Frontal cortex (tissue), 4 donors: Measurements from ENCODE around the gene NELFA. TPM values are rescaled to one million over a fixed set of nuclear protein-coding genes. Genes with fewer than 3 reads are reported as not detected.

Experiments used
- DNase-seq, 2 donors: peaks; one replicate each; pipeline ENCODE4 v3.0.0; 2012; ENCODE audit warnings: low spot score in 2 of 2
- FAIRE-seq: peaks from 2 replicates; lab custom pipeline; 2012; peaks lifted over from hg19 to GRCh38; lab: Jason Lieb, UNC
- total RNA-seq: library from RNA; depleted of rRNA; stranded (reverse); fragments of >200 nt; gene quantifications from one replicate; pipeline ENCODE4 v1.2.3, GENCODE V29; 2014
- donor health status: control.
- donor health status: control.
- donor health status: control.

NELFA gene
- total RNA-seq, 1 donor from 2014 or later = 16.3 TPM

- DNase-seq (no peak), FAIRE-seq (no peak)
Observed at GRCh38 chr4:1984406-1985191, 24.2 kb downstream of the NELFA start.

DNA sequence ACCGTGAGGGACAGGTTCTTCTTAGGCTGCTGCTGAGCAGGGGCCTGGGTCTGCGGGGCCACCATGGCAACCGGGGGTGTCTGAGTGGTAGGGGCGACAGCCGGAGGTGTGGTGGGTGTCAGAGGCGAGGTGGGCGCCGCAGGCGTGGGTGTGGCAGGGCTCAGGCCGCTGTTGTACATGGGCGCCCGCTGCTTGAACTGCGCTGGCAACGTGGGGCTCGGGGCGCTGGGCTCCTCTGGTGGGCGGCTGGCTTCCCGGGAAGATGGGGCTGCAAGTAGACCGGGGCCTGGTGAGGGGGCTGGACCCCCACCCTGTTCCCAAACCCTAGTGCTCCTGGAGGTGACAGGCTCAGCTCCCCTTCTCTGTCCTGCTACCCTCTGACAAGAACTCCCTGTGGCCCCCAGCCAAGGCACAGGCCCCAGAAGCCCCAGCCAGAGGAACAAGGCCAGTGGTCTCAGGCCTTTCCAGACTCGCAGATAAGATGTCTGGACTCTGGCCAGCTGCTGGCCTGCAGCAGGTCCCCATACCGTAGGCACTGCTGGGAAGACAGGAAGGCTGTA is 24.8 kb downstream of the NELFA start:
- no peak for FAIRE-seq
- no peak for DNase-seq

DNA sequence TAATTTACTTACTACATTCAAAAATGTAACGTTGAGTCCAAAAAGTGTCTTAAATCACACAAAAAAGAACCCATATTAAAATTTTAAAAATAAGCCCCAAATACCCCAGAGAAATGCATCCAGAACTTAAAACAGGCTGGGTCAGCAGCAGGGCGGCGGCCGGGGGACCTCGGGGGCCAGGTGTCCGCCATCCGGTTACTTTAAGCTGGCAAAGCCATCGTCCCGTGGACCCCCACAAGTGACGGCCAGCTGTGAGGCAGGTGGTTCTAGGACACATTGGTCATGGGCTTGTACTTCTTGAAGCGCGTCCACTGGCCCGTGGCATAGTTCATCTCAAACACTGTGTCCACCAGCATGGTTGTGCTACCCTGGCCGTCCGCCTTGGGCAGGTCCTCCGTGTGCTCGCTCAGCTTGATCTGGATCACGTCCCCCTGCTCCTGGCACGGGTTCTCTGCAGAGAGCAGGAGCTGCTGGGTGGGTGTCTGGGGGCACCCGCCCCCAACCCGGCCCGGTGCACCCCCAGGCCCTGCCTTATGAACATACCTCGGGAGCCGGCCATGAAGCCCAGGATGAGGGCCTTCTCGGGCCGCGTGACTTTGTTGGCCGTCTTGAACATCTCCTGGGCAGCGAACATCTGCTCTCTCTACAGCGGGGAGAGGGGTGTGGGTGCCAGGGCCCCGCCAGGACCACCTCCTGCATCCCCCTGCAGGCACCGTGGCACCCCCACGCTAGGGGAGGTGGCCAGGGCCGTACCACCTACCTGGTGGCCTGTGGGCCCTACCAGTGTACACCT is 25.5 kb downstream of the NELFA start:
- no peak for DNase-seq
- FAIRE-seq = no peak

DNA sequence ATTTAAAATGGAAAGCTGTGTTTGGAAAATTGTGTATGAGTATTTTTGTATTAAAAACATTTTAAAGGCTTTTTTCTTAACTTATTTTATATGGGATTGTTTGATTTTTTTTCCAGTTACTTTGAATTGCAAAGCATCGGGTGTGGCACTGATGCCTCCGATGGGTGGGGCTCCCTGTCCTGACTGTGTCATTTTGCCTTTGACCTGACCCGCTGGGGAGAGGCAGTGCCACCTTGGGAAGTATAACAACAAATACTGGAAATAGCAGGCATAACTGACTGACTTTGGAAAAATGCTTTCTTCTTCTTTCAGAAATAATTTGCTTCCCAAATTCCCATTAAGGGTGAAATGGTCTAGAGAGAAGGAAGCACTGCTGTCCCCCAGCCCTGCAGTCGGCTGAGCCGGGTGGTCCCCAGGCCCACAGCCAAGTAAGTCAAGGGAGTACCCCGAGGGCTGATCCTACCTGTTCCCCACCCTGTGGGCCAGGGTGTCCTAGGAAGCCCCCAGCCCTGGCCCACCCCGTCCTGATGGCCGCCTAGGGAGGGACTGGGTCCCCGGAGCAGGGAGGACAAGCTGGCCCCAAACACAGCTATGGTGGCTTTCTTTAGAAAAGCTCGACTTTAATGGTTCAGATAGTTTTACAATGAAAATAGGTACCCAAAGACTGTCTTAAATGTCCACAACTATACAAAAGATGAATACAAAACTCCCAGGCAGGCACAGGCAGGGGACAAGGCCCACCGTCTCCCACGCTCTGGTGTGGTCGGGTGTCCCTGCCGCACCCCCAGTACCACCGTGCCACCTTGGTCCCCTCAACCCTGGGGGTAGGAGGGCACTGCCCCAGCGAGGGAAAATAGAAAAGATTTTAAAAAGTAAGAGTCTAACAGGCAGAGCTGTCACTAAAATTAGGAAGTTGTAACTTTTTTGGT is 26.4 kb downstream of the NELFA start:
- FAIRE-seq (no peak), DNase-seq (no peak)

DNA sequence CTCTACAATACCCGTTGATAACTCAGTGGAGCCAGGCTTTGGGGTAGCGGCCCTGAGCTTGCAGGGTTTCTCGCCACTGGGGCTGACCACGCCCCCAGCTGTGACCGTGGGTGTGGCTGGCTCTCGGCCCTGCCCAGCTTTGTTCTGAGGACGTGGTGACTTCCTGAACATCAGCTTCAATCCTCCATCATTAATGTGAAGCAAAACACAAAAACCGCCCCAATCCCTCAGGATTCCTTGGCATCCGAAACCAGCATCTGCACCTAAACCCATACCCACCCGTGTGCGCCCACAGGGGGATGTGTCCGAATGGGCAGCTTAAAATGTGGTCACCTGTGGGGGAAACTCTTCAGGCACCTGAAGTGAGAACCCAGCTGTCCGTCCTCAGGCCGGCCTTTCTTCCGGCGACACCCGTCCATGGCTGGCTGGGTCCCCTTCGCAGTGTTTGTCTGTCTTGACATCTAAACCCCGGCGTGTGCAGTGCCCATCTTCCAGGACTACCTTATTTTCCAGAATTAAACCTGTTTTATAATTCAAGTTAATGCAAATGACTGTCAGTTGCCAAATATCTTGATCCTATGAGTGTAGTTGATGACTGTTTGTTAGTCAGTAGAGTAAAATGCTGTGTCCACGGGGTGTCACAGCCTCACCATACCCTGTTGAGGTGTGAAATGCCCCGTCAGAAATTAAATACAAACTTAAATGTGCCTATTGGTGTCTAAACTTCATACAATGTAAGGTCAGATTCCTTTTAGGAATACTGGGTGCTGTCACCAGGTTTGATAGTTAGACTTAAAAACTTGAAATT is 27.3 kb downstream of the NELFA start:
- DNase-seq = no peak
- no peak for FAIRE-seq

GRCh38 chr4:1980561-1981041 is 28.2 kb downstream of the NELFA start:
- no peak for FAIRE-seq
- DNase-seq = no peak

DNA sequence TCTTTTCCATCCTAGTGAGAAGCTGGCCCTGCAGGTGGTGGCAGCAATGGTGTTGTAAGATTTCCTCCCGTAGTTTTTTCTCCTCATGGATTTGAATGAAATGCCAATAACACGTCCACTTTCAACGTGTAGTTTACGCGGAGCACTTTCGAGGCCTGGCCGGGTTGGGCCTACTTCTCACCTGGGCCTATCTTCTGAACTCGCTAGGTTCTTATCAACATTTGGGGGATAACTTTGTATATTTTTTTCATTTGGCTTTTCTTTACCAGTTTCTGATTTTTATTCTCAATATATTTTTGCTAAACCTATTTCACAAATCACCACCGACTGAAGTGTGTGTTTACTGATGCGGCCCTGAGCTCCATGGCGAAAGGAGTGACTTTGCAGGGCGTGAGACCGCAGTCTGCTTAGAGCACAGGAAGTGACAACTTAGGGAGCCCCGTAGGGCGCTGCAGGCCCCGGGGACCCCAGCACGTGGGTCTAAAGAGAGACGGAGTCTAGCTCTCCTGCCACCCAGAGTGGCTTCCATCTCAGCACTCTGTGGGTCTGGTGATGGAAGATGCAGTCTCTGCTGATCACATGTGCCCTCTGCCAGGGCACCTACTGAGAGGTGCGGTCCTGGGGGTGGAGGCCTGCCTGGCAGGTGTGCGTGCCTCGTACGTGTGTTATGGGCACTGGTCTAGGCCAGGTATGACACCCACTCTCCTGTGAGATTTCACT is 29.1 kb downstream of the NELFA start:
- DNase-seq (no peak), FAIRE-seq (no peak)

DNA sequence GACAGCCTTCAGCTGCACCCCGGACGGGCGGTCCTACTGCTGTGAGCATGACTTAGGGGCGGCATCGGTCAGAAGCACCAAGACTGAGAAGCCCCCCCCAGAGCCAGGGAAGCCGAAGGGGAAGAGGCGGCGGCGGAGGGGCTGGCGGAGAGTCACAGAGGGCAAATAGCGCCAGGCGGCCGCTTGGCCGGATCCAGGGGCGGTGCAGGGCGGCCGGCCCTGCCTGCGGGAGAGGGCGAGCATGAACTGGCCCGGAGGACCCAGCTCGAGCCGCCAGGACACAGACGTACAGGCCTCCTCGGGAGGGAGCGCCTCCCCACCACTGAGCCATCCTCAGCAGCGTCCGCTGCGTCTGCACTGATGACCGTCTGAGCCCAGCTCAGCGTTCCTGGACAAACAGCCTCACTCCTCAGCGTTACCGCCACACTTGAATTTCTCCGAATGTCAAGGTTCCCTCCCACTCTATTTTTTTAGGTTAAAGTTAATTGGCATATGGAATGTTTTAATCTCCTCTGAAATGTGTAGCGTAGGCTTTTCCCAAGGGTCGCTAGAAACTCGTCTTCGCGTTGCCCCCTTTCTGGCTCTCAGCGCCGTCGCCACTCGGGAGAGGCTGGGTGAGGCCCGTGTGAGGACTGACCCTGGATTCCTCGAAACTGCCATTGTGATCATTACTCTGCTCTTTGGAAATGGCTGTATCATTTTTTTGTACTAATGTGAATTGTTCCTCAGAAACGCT is 29.9 kb downstream of the NELFA start:
- FAIRE-seq = no peak
- no peak for DNase-seq

- FAIRE-seq (no peak), DNase-seq (no peak)
Observed at GRCh38 chr4:1978226-1978625, 30.5 kb downstream of the NELFA start.

- DNase-seq (no peak), FAIRE-seq (no peak)
Observed at GRCh38 chr4:1976416-1977352, 32.1 kb downstream of the NELFA start.

DNA sequence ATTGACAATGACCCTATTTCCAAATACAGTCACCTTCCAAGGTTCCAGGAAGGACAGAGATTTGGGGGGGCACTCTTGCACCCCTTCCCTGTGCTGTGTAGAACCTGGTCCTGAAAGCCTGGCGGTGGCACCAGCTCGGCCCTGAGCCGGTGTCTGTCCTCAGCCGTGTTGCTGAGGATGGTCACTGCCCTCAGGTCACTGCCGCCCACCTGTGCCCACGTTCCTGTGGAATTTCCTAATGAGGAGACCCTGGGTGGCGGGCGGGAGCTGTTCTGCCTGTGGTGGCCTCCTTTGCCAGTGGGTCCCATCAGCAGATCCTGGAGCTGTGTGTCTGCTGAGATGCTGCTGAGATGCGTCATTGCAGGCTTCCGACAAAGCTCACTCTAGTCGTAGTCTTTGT is 32.9 kb downstream of the NELFA start:
- DNase-seq (no peak), FAIRE-seq (no peak)

DNA sequence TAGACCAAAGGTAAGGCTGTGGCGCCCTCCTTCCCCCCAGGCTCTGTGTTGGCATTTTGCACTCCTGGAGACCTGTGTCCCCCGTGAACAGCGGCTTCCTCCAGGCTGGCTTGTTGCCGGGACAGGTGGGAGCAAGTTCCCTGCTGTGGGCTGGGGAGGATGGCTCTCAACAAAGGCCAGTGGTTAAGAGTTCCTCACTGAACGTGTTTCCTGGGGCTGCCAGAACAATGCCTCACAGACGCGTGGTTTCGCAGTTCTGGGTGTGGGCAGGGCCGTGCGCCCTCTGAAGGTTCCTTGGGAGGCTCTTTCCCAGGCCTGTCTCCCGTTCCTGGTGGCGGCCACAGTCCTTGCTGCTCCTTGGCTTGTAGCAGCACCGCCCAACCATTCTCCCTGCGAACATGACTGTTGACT is 33.4 kb downstream of the NELFA start:
- no peak for FAIRE-seq
- DNase-seq = no peak

DNA sequence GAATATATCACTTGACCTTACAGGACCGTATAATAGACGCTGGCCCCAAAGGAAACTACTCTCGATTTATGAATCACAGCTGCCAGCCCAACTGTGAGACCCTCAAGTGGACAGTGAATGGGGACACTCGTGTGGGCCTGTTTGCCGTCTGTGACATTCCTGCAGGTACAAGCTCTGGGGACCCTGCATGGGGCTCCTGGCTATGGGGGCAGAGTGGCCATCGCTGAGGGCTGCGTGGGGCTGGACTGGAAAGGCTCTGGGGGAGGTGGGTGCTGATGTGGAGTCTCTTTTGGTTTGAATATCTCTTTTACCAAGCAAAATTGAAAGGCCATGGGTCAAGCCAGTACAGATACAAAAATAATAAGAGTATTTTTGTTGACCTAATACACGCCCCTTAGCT is 33.9 kb downstream of the NELFA start:
- DNase-seq (no peak), FAIRE-seq (no peak)

- FAIRE-seq (no peak), DNase-seq (no peak)
Observed at GRCh38 chr4:1973661-1974060, 35.1 kb downstream of the NELFA start.

DNA sequence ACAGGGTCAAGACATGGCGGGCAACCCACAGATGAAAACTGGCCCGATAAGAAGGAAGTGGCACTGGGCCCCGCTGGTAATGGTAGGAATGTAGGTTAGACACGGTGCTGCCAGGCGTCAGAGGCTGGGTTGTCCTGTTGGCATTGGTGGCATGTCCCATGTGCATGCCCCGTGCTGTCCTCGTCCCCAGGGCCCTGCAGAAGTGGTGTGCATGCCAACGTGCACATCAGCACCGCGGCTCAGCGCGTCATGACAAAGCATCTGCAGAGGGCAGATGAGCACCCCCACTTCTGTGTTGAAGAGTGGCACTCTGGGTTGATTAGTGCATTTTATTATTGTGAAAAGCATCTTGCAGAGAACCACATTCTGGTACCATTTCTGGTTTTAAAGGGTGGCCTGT is 35.6 kb downstream of the NELFA start:
- FAIRE-seq = no peak
- DNase-seq = no peak

- DNase-seq = no peak
- no peak for FAIRE-seq
Observed at GRCh38 chr4:1972414-1972813, 36.4 kb downstream of the NELFA start.
